SK-N-SH treated with all-trans-retinoic acid at 6 μM for 48 hours (cell line): ENCODE results near the gene PDGFA.

ENCODE experiments used
- BACH2 ChIP-seq: fragments of 250-450 bp; sonication (Bioruptor Pico); IDR thresholded peaks from 2 replicates; pipeline ENCODE4 v1.9.0; 2021; ENCODE audit warnings: mild to moderate bottlenecking, borderline replicate concordance
- CSDC2 ChIP-seq: fragments of 250-450 bp; sonication (Bioruptor Pico); IDR thresholded peaks from 2 replicates; pipeline ENCODE4 v1.5.0; 2020; ENCODE audit warnings: mild to moderate bottlenecking, moderate library complexity
- ESRRG ChIP-seq: fragments of 250-450 bp; sonication (Bioruptor Pico); IDR thresholded peaks from 2 replicates; pipeline ENCODE4 v1.6.1; 2021; ENCODE audit warnings: mild to moderate bottlenecking
- ISL1 ChIP-seq: fragments of 250-450 bp; sonication (Bioruptor Pico); IDR thresholded peaks from 2 replicates; pipeline ENCODE4 v2.1.2; 2022; ENCODE audit warnings: mild to moderate bottlenecking, moderate library complexity
- TCF4 ChIP-seq: fragments of 250-450 bp; sonication (Bioruptor Pico); IDR thresholded peaks from 2 replicates; pipeline ENCODE4 v1.8.0; 2021; ENCODE audit warnings: mild to moderate bottlenecking, moderate library complexity, borderline replicate concordance
- TOX ChIP-seq: fragments of 250-450 bp; sonication (Bioruptor Pico); IDR thresholded peaks from 2 replicates; pipeline ENCODE4 v1.8.0; 2021; ENCODE audit warnings: mild to moderate bottlenecking, moderate library complexity, borderline replicate concordance
- ZNF70 ChIP-seq: fragments of 450-650 bp; formaldehyde crosslinking; IDR thresholded peaks from 2 replicates; pipeline ENCODE4 v1.5.0; 2020; ENCODE audit warnings: mild to moderate bottlenecking, moderate library complexity
- TF ChIP-seq, protein P1 (sequence below): fragments of 250-450 bp; sonication (Bioruptor Pico); IDR thresholded peaks from 2 replicates; pipeline ENCODE4 v1.5.0; 2020; ENCODE audit warnings: mild to moderate bottlenecking, moderate library complexity
- TF ChIP-seq, protein P2 (sequence below): fragments of 250-450 bp; sonication (Bioruptor Pico); IDR thresholded peaks from 2 replicates; pipeline ENCODE4 v1.8.0; 2020; ENCODE audit warnings: mild to moderate bottlenecking, moderate library complexity, borderline replicate concordance
- TF ChIP-seq, protein P3 (sequence below): fragments of 250-450 bp; sonication (Bioruptor Pico); IDR thresholded peaks from 2 replicates; pipeline ENCODE4 v1.5.1; 2020; ENCODE audit warnings: low read depth, mild to moderate bottlenecking, moderate library complexity

GRCh38 chr7:532379-533143, 12.9 kb upstream of the PDGFA start:
- TF ChIP-seq TCF4: no peak
- no peak for TF ChIP-seq ISL1
- no peak for TF ChIP-seq ESRRG (CRISPR knock-in tag)
- TF ChIP-seq, protein P1, sequence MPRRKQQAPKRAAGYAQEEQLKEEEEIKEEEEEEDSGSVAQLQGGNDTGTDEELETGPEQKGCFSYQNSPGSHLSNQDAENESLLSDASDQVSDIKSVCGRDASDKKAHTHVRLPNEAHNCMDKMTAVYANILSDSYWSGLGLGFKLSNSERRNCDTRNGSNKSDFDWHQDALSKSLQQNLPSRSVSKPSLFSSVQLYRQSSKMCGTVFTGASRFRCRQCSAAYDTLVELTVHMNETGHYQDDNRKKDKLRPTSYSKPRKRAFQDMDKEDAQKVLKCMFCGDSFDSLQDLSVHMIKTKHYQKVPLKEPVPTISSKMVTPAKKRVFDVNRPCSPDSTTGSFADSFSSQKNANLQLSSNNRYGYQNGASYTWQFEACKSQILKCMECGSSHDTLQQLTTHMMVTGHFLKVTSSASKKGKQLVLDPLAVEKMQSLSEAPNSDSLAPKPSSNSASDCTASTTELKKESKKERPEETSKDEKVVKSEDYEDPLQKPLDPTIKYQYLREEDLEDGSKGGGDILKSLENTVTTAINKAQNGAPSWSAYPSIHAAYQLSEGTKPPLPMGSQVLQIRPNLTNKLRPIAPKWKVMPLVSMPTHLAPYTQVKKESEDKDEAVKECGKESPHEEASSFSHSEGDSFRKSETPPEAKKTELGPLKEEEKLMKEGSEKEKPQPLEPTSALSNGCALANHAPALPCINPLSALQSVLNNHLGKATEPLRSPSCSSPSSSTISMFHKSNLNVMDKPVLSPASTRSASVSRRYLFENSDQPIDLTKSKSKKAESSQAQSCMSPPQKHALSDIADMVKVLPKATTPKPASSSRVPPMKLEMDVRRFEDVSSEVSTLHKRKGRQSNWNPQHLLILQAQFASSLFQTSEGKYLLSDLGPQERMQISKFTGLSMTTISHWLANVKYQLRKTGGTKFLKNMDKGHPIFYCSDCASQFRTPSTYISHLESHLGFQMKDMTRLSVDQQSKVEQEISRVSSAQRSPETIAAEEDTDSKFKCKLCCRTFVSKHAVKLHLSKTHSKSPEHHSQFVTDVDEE (CRISPR knock-in tag): no peak
- TF ChIP-seq BACH2: no peak
- TF ChIP-seq, protein P2, sequence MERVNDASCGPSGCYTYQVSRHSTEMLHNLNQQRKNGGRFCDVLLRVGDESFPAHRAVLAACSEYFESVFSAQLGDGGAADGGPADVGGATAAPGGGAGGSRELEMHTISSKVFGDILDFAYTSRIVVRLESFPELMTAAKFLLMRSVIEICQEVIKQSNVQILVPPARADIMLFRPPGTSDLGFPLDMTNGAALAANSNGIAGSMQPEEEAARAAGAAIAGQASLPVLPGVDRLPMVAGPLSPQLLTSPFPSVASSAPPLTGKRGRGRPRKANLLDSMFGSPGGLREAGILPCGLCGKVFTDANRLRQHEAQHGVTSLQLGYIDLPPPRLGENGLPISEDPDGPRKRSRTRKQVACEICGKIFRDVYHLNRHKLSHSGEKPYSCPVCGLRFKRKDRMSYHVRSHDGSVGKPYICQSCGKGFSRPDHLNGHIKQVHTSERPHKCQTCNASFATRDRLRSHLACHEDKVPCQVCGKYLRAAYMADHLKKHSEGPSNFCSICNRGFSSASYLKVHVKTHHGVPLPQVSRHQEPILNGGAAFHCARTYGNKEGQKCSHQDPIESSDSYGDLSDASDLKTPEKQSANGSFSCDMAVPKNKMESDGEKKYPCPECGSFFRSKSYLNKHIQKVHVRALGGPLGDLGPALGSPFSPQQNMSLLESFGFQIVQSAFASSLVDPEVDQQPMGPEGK (CRISPR knock-in tag): no peak
- TF ChIP-seq, protein P3, sequence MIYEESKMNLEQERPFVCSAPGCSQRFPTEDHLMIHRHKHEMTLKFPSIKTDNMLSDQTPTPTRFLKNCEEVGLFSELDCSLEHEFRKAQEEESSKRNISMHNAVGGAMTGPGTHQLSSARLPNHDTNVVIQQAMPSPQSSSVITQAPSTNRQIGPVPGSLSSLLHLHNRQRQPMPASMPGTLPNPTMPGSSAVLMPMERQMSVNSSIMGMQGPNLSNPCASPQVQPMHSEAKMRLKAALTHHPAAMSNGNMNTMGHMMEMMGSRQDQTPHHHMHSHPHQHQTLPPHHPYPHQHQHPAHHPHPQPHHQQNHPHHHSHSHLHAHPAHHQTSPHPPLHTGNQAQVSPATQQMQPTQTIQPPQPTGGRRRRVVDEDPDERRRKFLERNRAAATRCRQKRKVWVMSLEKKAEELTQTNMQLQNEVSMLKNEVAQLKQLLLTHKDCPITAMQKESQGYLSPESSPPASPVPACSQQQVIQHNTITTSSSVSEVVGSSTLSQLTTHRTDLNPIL (CRISPR knock-in tag): no peak
- no peak for TF ChIP-seq TOX
- no peak for TF ChIP-seq ZNF70 (CRISPR knock-in tag)
- no peak for TF ChIP-seq CSDC2 (CRISPR knock-in tag)
